DLD1 (cell line): ENCODE results near the gene CD46.

ENCODE experiments used
- in situ Hi-C: cut with HindIII; loops from 2 replicates; pipeline ENCODE4 v1.10.0; 2017; ENCODE audit warnings: low sequenced_read_pairs

CD46 gene

GRCh38 chr1:207844371-207844770 lies 92.5 kb downstream of the CD46 start:
- in situ Hi-C loops = no loop called here
